AG09319 (cell line): Measurements from ENCODE around the gene TADA1.
"Not testable (repeated sequence)": the region's sequence is repeated elsewhere in the genome, so short reads cannot be mapped to it uniquely, and the experiment has no call there.

Experiments
- DNase-seq: peaks from one replicate; pipeline ENCODE4 v3.0.0-alpha.2; 2010; ENCODE audit warnings: low read depth; ENCODE audit errors: extremely low read depth
- CTCF ChIP-seq: IDR thresholded peaks from 2 replicates; pipeline ENCODE4 v1.5.1; 2011; ENCODE audit warnings: low read depth, mild to moderate bottlenecking, inconsistent platforms, low read length, moderate library complexity

TADA1 gene

DNA sequence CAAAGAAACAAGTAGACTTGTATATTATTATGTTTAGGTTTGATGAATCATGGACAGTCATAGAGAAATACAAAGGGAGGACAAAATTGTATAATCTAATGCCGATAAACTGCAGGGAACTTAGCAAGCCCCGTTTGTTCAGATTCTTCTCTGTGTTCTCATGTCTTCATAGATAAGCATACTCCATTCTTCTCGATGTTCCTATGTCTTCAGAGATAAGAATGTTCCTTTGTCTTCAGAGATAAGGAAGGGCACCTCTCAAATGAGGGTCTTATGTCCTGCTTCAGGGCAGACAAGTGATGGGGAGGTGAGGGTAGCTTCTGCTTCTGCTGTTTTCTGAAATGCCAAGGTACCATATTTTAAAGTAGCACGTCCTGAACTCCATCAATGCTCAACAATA is 19.7 kb upstream of the TADA1 start:
- no peak for TF ChIP-seq CTCF
- no peak for DNase-seq

DNA sequence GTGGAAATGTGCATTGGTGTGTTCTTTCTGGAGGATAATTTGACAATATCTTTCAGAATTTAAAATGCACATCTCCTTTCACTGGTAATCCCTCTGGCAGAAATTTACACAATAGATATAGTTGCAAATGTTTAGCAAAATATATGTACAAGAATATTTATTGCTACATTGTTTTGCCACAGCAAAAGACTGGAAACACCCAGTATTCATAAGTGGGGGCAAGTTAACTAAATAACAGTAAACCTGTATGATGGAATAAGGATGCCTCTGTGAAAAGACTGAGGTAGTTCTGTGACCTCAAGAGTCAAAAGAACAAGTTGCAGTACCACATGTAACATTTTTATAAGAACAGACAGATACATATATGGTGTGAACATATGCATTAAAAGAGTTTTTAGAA is 13.7 kb upstream of the TADA1 start:
- no peak for DNase-seq
- no peak for TF ChIP-seq CTCF

DNA sequence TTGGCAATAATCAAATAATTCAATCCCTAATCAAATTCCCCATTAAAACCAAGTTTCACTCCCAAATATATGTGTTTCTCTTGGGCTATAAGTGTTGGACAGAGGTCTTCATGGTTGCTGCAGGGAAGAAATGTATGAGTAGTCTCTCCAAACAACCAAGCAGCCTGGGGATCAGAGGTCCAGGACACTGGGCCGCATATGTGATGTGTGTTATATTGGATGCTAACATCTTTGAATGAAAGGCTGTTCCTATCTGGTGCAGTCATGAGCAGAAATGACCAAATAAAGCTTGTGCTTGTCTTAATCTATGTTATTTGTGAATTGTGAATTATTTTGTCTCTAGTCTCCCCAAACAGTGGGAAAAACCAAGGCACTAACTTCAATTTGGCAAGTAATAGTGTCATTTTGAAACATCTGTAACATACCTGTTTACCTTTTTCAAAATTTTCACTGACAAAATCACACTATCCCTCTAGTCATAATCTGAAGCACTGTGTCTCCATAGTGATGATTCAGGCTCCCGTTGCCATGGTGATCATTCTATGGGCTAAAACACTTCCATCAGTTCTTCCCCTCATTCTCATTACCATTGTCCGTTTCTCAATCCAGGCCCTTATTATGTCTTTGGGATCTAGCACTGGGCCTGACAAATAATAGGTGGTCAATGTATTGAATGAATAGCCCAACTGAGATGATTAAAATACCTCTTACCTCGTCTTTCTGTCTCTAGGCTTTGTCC is 12.5 kb upstream of the TADA1 start:
- no peak for DNase-seq
- TF ChIP-seq CTCF = no peak

DNA sequence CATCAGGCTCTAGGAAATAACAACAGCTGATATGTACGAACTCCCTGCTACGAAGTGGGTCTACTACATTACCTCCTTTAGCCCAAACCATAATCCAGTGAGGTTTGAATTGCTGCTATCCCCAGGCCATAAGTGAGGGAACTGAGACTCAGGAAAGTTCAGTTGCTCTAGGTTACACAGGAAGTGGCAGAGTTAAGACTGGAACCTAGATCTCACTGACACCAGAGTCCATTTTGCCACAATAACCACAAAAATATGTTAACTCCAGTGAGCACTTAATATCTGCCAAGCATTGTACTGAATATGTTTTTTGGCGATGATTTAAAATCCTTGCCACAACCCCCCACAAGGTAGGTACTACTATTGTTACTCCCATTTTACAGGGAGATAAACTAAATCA is 8.9 kb upstream of the TADA1 start:
- TF ChIP-seq CTCF = no peak
- no peak for DNase-seq

DNA sequence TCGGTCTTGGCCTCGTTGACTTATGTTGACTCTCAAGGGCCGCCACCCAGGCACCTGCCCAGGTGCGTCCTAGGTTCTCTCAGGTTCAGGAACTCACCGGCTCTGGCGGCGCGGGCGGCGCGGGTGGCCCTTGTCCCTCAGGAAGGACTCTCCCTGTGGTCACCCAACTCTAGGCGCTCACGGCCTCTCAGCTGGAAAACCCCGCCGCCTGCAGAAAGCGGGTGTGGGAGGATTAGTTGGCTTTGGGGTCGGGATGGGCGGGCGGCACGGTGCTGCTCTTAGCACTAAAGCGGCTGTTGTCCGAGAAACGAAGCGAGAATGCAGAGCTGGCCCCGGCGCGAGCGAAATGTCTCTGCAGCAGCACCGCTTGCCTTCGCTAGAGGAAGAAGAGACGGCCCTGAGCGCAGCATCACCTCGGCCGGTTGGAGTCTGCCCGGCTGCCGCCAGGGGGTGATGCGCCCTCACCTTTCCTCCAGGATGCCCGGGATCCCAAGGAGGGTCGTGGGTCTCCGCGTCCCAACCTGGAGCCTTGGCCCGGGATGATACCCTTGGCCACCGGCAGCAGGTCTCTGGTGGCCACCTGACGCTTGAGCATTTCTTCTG is 8.1 kb upstream of the TADA1 start:
- no peak for DNase-seq

DNA sequence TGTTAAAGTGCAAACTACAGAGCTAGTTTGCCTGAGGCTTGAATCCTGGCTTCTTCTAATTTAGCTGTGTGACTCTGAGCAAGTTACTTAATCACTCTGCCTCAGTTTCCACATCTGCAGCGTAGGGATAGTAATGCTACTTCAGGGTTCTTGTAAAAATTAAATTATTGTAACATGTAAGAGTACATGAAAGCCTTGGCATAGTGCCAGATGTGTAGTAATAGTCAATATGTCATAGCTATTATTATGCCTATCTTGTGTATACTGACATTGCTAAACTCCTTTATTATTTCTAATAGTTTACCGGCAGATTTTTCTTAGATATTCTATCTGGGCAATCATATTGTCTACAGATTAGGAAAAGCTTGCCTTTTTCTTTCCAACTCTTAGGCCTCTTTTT is 6.8 kb upstream of the TADA1 start:
- no peak for TF ChIP-seq CTCF
- DNase-seq = no peak

More for the DNA sequence above, 8.1 kb upstream of the TADA1 start:
- peak; percentile 52 for TF ChIP-seq CTCF

- not testable (repeated sequence) for DNase-seq
Measured at GRCh38 chr1:166878173-166878917, 2.3 kb upstream of the TADA1 start.
